Naive thymus-derived CD4-positive, alpha-beta T cell (primary cell): ENCODE results near the gene SMAD5. TPM values are rescaled to one million over a fixed set of nuclear protein-coding genes. Genes with fewer than 3 reads are reported as not detected.
A peak's percentile ranks its signal among the peaks of the same experiment; 100 is the strongest.

Experiments used
- ATAC-seq: fragments of 150-1000 bp; cut with Tn5 transposase; 2 replicates; pipeline ENCODE4 v1.10.0; 2021; ENCODE audit warnings: mild to moderate bottlenecking, moderate library complexity
- CTCF ChIA-PET: fragments of 350-600 bp; sonication (Branson Sonifier 250); formaldehyde crosslinking; loops from one replicate; lab custom pipeline; 2021; ENCODE audit warnings: antibody characterized with exemption; lab: Charles Lee
- POLR2A ChIA-PET: fragments of 350-600 bp; sonication (Branson Sonifier 250); formaldehyde crosslinking; loops from one replicate; lab custom pipeline; 2021; ENCODE audit warnings: antibody characterized with exemption, inconsistent platforms; lab: Charles Lee
- DNase-seq, 9 donors: peaks; one replicate each; pipeline versions ENCODE4 v3.0.0 to v3.0.0-alpha.2; 2020 to 2022; ENCODE audit warnings: mixed read lengths in 1 of 9
- H3K27ac ChIP-seq: one replicate; pipeline ENCODE4 v1.7.0; 2013; ENCODE audit warnings: mild to moderate bottlenecking, low read depth, low read length, moderate library complexity
- H3K27me3 ChIP-seq, 2 donors: one replicate each; pipeline ENCODE4 v1.7.0; 2013; ENCODE audit warnings: low read length in 2 of 2, mild to moderate bottlenecking in 2 of 2, moderate library complexity in 2 of 2; ENCODE audit not compliant: control insufficient read depth in 2 of 2, insufficient read depth in 2 of 2
- H3K36me3 ChIP-seq, 3 experiments: 1 replicate in 2 of 3; 2 replicates in 1 of 3; pipeline ENCODE4 v1.7.0; 2013; ENCODE audit warnings: low read length in 3 of 3, mild to moderate bottlenecking in 3 of 3, moderate library complexity in 1 of 3; ENCODE audit not compliant: insufficient read depth in 3 of 3, control insufficient read depth in 2 of 3
- H3K4me1 ChIP-seq, 2 donors: one replicate each; pipeline ENCODE4 v1.7.0; 2013; ENCODE audit warnings: low read length in 2 of 2, mild to moderate bottlenecking in 2 of 2, moderate library complexity in 1 of 2; ENCODE audit not compliant: control insufficient read depth in 2 of 2, insufficient read depth in 2 of 2
- H3K4me3 ChIP-seq: 2 replicates; pipeline ENCODE4 v1.7.0; 2013; ENCODE audit warnings: mild to moderate bottlenecking, low read length
- H3K9me3 ChIP-seq, 3 experiments: 1 replicate in 2 of 3; 2 replicates in 1 of 3; pipeline ENCODE4 v1.7.0; 2013; ENCODE audit warnings: low read length in 3 of 3; ENCODE audit not compliant: control insufficient read depth in 2 of 3
- H3K27ac Mint-ChIP-seq, 9 donors: one replicate each; pipeline ENCODE4 v1.8.0; 2020 to 2022; ENCODE audit warnings: mixed read lengths in 9 of 9, mild to moderate bottlenecking in 8 of 9, moderate library complexity in 5 of 9, inconsistent platforms in 2 of 9
- H3K27me3 Mint-ChIP-seq, 5 donors: one replicate each; pipeline ENCODE4 v1.8.0; 2021 to 2022; ENCODE audit warnings: mixed read lengths in 5 of 5, mild to moderate bottlenecking in 1 of 5
- H3K36me3 Mint-ChIP-seq, 5 donors: one replicate each; pipeline ENCODE4 v1.8.0; 2020 to 2022; ENCODE audit warnings: mixed read lengths in 5 of 5, mild to moderate bottlenecking in 3 of 5, inconsistent platforms in 1 of 5
- H3K4me1 Mint-ChIP-seq, 7 donors: one replicate each; pipeline ENCODE4 v1.8.0; 2020 to 2022; ENCODE audit warnings: mixed read lengths in 7 of 7, mild to moderate bottlenecking in 3 of 7, inconsistent platforms in 1 of 7
- H3K4me3 Mint-ChIP-seq, 10 donors: one replicate each; pipeline ENCODE4 v1.8.0; 2020 to 2022; ENCODE audit warnings: mild to moderate bottlenecking in 10 of 10, mixed read lengths in 10 of 10, moderate library complexity in 6 of 10, inconsistent platforms in 2 of 10
- H3K9me3 Mint-ChIP-seq, 11 donors: one replicate each; pipeline ENCODE4 v1.8.0; 2020 to 2022; ENCODE audit warnings: mixed read lengths in 11 of 11, mild to moderate bottlenecking in 4 of 11, inconsistent platforms in 1 of 11, moderate library complexity in 1 of 11
- intact Hi-C, 2 donors: fragments of 100-400 bp; cut with micrococcal nuclease; formaldehyde crosslinking; loops; one replicate each; pipeline ENCODE4 v1.15.1; 2023
- polyA plus RNA-seq, 2 donors: library from polyadenylated mRNA; unstranded; fragments of 300-500 nt; fragmentation: Illumina TruSeq; gene quantifications; one replicate each; pipeline ENCODE4 v1.2.3, GENCODE V29; 2021
- total RNA-seq, 6 experiments: library from RNA in 5 of 6; stranded (reverse) in 5 of 6; gene quantifications; 1 replicate in 5 of 6; 2 replicates in 1 of 6; pipeline ENCODE4 v1.2.3 and lab custom pipeline; 2021 to 2026

Gene SMAD5
- total and polyA plus RNA-seq, 7 experiments from 2014 or later, result 1.8 to 17.6 (median 7.2) TPM

- H3K9me3 Mint-ChIP-seq, result no peaks in the 10 kb centered on the region
- ChIA-PET CTCF (no interaction called here), POLR2A (no interaction called here)
- H3K4me1 Mint-ChIP-seq, result no peaks in the 10 kb centered on the region
- Histone ChIP-seq H3K27me3 (no peaks in the 10 kb centered on the region), H3K27ac (no peak overlapping the region), H3K4me3 (no peak overlapping the region), H3K9me3 (no peaks in the 10 kb centered on the region), H3K4me1 (no peaks in the 10 kb centered on the region), H3K36me3 (no peaks in the 10 kb centered on the region)
- ATAC-seq, result no peak
- H3K36me3 Mint-ChIP-seq, result no peaks in the 10 kb centered on the region
- H3K4me3 Mint-ChIP-seq, result no peak overlapping the region
- peaks cover 5 to 16% (median 8%) of the 10 kb centered on the region in 5 donors for H3K27me3 Mint-ChIP-seq
- no peak for DNase-seq
- H3K27ac Mint-ChIP-seq, result no peak overlapping the region
- intact Hi-C loops, result no loop called here
These were observed 28.2 kb upstream of the SMAD5 start for GRCh38 chr5:136104306-136104965.

- H3K27ac Mint-ChIP-seq, result no peak overlapping the region
- CTCF ChIA-PET, result no interaction called here
These were observed 26.2 kb upstream of the SMAD5 start for GRCh38 chr5:136106351-136107031.

GRCh38 chr5:136108180-136108611 is 24.4 kb upstream of the SMAD5 start:
- H3K4me3 ChIP-seq, result no peak overlapping the region
- Mint-ChIP-seq H3K4me3 (no peak overlapping the region), H3K27me3 (peaks cover 6 to 18% (median 8%) of the 10 kb centered on the region in 5 donors), H3K9me3 (no peaks in the 10 kb centered on the region), H3K36me3 (no peaks in the 10 kb centered on the region), H3K4me1 (peaks cover 0 to 2% (median 0%) of the 10 kb centered on the region in 7 donors), H3K27ac (peak overlapping the region in 1 of 9 donors; percentile 27)
- DNase-seq, result no peak
- H3K36me3 ChIP-seq, result no peaks in the 10 kb centered on the region
- ChIA-PET CTCF (no interaction called here), POLR2A (no interaction called here)
- H3K27ac ChIP-seq, result no peak overlapping the region
- H3K4me1 ChIP-seq, result no peaks in the 10 kb centered on the region
- no peak for ATAC-seq
- no peaks in the 10 kb centered on the region for H3K27me3 ChIP-seq
- H3K9me3 ChIP-seq, result no peaks in the 10 kb centered on the region
- intact Hi-C loops, result no loop called here

More at GRCh38 chr5:136106351-136107031, 26.2 kb upstream of the SMAD5 start:
- Mint-ChIP-seq H3K4me1 (no peaks in the 10 kb centered on the region), H3K9me3 (no peaks in the 10 kb centered on the region), H3K4me3 (no peak overlapping the region), H3K36me3 (no peaks in the 10 kb centered on the region), H3K27me3 (peaks cover 4 to 16% (median 5%) of the 10 kb centered on the region in 5 donors)
- Histone ChIP-seq H3K9me3 (no peaks in the 10 kb centered on the region), H3K27ac (no peak overlapping the region), H3K4me1 (no peaks in the 10 kb centered on the region), H3K36me3 (no peaks in the 10 kb centered on the region), H3K27me3 (no peaks in the 10 kb centered on the region), H3K4me3 (no peak overlapping the region)
- intact Hi-C loops, result no loop called here
- DNase-seq, result no peak
- no peak for ATAC-seq
- POLR2A ChIA-PET, result no interaction called here

- no peaks in the 10 kb centered on the region for H3K9me3 ChIP-seq
- ATAC-seq (no peak), DNase-seq (no peak)
- H3K9me3 Mint-ChIP-seq, result no peaks in the 10 kb centered on the region
- H3K27ac ChIP-seq, result no peak overlapping the region
- H3K4me1 ChIP-seq, result no peaks in the 10 kb centered on the region
- ChIA-PET CTCF (no interaction called here), POLR2A (no interaction called here)
- H3K4me1 Mint-ChIP-seq, result peaks cover 0 to 2% (median 0%) of the 10 kb centered on the region in 7 donors
- no peak overlapping the region for H3K27ac Mint-ChIP-seq
- H3K36me3 ChIP-seq, result no peaks in the 10 kb centered on the region
- no peaks in the 10 kb centered on the region for H3K27me3 ChIP-seq
- no peak overlapping the region for H3K4me3 ChIP-seq
- no peaks in the 10 kb centered on the region for H3K36me3 Mint-ChIP-seq
- no peak overlapping the region for H3K4me3 Mint-ChIP-seq
- peaks cover 6 to 22% (median 8%) of the 10 kb centered on the region in 5 donors for H3K27me3 Mint-ChIP-seq
- intact Hi-C loops, result no loop called here
These were observed 23.9 kb upstream of the SMAD5 start for GRCh38 chr5:136108766-136109165.

- H3K27ac ChIP-seq, result no peak overlapping the region
- no peaks in the 10 kb centered on the region for H3K27me3 ChIP-seq
- no peak for DNase-seq
- Mint-ChIP-seq H3K36me3 (no peaks in the 10 kb centered on the region), H3K4me3 (no peak overlapping the region), H3K27ac (no peak overlapping the region), H3K27me3 (peaks cover 6 to 19% (median 8%) of the 10 kb centered on the region in 5 donors), H3K4me1 (peaks cover 0 to 2% (median 0%) of the 10 kb centered on the region in 7 donors), H3K9me3 (no peaks in the 10 kb centered on the region)
- H3K36me3 ChIP-seq, result no peaks in the 10 kb centered on the region
- ChIA-PET CTCF (no interaction called here), POLR2A (no interaction called here)
- intact Hi-C loops, result no loop called here
- ATAC-seq, result no peak
- H3K9me3 ChIP-seq, result no peaks in the 10 kb centered on the region
- H3K4me1 ChIP-seq, result no peaks in the 10 kb centered on the region
- H3K4me3 ChIP-seq, result no peak overlapping the region
These were observed 23.1 kb upstream of the SMAD5 start for GRCh38 chr5:136109453-136110135.

GRCh38 chr5:136113606-136114005 is 19.0 kb upstream of the SMAD5 start:
- Mint-ChIP-seq H3K27ac (no peak overlapping the region), H3K36me3 (no peaks in the 10 kb centered on the region), H3K4me1 (peaks cover 0 to 2% (median 0%) of the 10 kb centered on the region in 7 donors), H3K27me3 (peaks cover 5 to 11% (median 7%) of the 10 kb centered on the region in 5 donors), H3K9me3 (no peaks in the 10 kb centered on the region), H3K4me3 (no peak overlapping the region)
- H3K36me3 ChIP-seq, result no peaks in the 10 kb centered on the region
- no peaks in the 10 kb centered on the region for H3K4me1 ChIP-seq
- no peak overlapping the region for H3K27ac ChIP-seq
- POLR2A ChIA-PET, result no interaction called here
- intact Hi-C loops, result no loop called here
- DNase-seq (no peak), ATAC-seq (no peak)
- no peaks in the 10 kb centered on the region for H3K9me3 ChIP-seq
- CTCF ChIA-PET, result no interaction called here
- H3K4me3 ChIP-seq, result no peak overlapping the region
- H3K27me3 ChIP-seq, result no peaks in the 10 kb centered on the region
